NCI-H345 treated with DMSO at 0.1 percent for 48 hours (cell line): ENCODE data around the gene GLTP.
A peak's percentile ranks its signal among the peaks of the same experiment; 100 is the strongest.

Source experiments
- DNase-seq: peaks from one replicate; lab custom pipeline; 2025; ENCODE audit not compliant: unreplicated experiment; lab: John Stamatoyannopoulos, UW

GLTP gene

GRCh38 chr12:109844983-109845823 lies 35.1 kb downstream of the GLTP start:
- peak; percentile 62 for DNase-seq

- DNase-seq, result no peak
Measured at GRCh38 chr12:109844091-109844490, 36.2 kb downstream of the GLTP start.

GRCh38 chr12:109842021-109842420 lies 38.3 kb downstream of the GLTP start:
- no peak for DNase-seq

- no peak for DNase-seq
Measured at GRCh38 chr12:109841356-109841755, 39.0 kb downstream of the GLTP start.

GRCh38 chr12:109840305-109841074 lies 39.9 kb downstream of the GLTP start:
- no peak for DNase-seq

GRCh38 chr12:109839444-109839843 lies 40.9 kb downstream of the GLTP start:
- DNase-seq, result no peak

- DNase-seq, result no peak
Measured at GRCh38 chr12:109836916-109837315, 43.4 kb downstream of the GLTP start.

GRCh38 chr12:109835827-109836226 lies 44.5 kb downstream of the GLTP start:
- DNase-seq, result no peak

- DNase-seq, result no peak
Measured at GRCh38 chr12:109833307-109834189, 46.8 kb downstream of the GLTP start, which contains the start of gene TRPV4. Gene TRPV4, minus strand, starts transcription at chr12:109833398. Its CDS starts 18,602 bp downstream, at chr12:109814796.

GRCh38 chr12:109832541-109833306 lies 47.6 kb downstream of the GLTP start:
- no peak for DNase-seq

GRCh38 chr12:109831929-109832328 lies 48.4 kb downstream of the GLTP start:
- DNase-seq, result no peak

- DNase-seq, result no peak
Measured at GRCh38 chr12:109831365-109831764, 49.0 kb downstream of the GLTP start.

- DNase-seq, result no peak
Measured at GRCh38 chr12:109830718-109831117, 49.6 kb downstream of the GLTP start.

GRCh38 chr12:109830267-109830666 lies 50.1 kb downstream of the GLTP start:
- DNase-seq, result no peak

- no peak for DNase-seq
Measured at GRCh38 chr12:109829667-109830066, 50.7 kb downstream of the GLTP start.

- DNase-seq, result no peak
Measured at GRCh38 chr12:109828754-109829511, 51.4 kb downstream of the GLTP start.

GRCh38 chr12:109827566-109828550 lies 52.5 kb downstream of the GLTP start:
- DNase-seq, result no peak

- no peak for DNase-seq
Measured at GRCh38 chr12:109827080-109827479, 53.3 kb downstream of the GLTP start.
